Measurements from ENCODE around the gene ENTHD1. TPM values are rescaled to one million over a fixed set of nuclear protein-coding genes. Genes with fewer than 3 reads are reported as not detected.

ENTHD1 gene
- total and polyA plus RNA-seq, 12 donors, result 0.09 TPM; not detected in 11

GRCh38 chr22:39715778-39716495 lies 177.6 kb downstream of the ENTHD1 start:
- WGBS, 2 donors, result 78 to 80% methylated on average over 25 of the region's 25 CpGs
- H3K4me3 ChIP-seq, result no peak overlapping the region
- peaks cover 0 to 3% (median 0%) of the 10 kb centered on the region in 9 donors for H3K4me1 ChIP-seq
- intact Hi-C loops (cut with DNase I), result loop anchor here in 1 of 10 donors (10.0 kb wide), 1 partner anchor 309 kb away; no protein-coding TSS in a partner anchor
- DNase-seq, result no peak
- peak in 1 of 8 donors; percentile 28 for ATAC-seq
- no peak overlapping the region for H3K27ac ChIP-seq
- TF ChIP-seq, protein P1, sequence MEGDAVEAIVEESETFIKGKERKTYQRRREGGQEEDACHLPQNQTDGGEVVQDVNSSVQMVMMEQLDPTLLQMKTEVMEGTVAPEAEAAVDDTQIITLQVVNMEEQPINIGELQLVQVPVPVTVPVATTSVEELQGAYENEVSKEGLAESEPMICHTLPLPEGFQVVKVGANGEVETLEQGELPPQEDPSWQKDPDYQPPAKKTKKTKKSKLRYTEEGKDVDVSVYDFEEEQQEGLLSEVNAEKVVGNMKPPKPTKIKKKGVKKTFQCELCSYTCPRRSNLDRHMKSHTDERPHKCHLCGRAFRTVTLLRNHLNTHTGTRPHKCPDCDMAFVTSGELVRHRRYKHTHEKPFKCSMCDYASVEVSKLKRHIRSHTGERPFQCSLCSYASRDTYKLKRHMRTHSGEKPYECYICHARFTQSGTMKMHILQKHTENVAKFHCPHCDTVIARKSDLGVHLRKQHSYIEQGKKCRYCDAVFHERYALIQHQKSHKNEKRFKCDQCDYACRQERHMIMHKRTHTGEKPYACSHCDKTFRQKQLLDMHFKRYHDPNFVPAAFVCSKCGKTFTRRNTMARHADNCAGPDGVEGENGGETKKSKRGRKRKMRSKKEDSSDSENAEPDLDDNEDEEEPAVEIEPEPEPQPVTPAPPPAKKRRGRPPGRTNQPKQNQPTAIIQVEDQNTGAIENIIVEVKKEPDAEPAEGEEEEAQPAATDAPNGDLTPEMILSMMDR (IDR thresholded peaks at IDR 0.05), result no peak
- H3K27me3 ChIP-seq, result peaks cover 0 to 52% (median 28%) of the 10 kb centered on the region in 7 donors
- no peaks in the 10 kb centered on the region for H3K36me3 ChIP-seq
- H3K9me3 ChIP-seq, result no peaks in the 10 kb centered on the region

DNA sequence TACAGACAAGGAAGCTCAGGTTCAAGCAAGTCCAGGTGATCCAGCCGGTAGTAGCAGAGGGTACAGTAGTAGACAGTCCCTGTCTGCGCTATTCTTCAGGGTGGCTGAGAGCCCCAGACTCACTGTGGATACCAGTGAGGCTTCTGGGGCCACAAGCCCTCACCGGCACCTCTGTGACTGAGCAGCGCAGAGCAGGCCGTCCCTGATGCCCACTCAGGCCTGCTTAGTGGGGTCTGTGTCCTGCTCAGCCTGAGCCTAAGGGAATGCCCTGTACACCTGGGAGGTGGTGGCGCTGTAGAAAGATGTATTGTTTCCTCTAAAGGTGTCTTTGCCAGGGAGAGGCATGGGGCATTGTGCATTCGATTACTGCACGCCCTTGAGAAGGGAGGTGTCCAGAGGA lies 179.2 kb downstream of the ENTHD1 start:
- no peak overlapping the region for H3K27ac ChIP-seq
- H3K4me3 ChIP-seq, result no peak overlapping the region
- TF ChIP-seq, protein P1 (IDR thresholded peaks at IDR 0.05), result no peak
- intact Hi-C loops (cut with DNase I), result loop anchor here in 1 of 10 donors (10.0 kb wide), 1 partner anchor 310 kb away; no protein-coding TSS in a partner anchor
- WGBS, 2 donors, result 90 to 97% methylated on average over 8 of the region's 8 CpGs
- DNase-seq (no peak), ATAC-seq (no peak)
- no peaks in the 10 kb centered on the region for H3K9me3 ChIP-seq
- peaks cover 0 to 10% (median 0%) of the 10 kb centered on the region in 9 donors for H3K4me1 ChIP-seq
- H3K27me3 ChIP-seq, result peaks cover 0 to 48% (median 23%) of the 10 kb centered on the region in 7 donors
- no peaks in the 10 kb centered on the region for H3K36me3 ChIP-seq

- peaks cover 0 to 52% (median 20%) of the 10 kb centered on the region in 7 donors for H3K27me3 ChIP-seq
- H3K9me3 ChIP-seq, result no peaks in the 10 kb centered on the region
- intact Hi-C loops (cut with DNase I), result loop anchor here in 1 of 10 donors (10.0 kb wide), 1 partner anchor 311 kb away; no protein-coding TSS in a partner anchor
- TF ChIP-seq, protein P1 (IDR thresholded peaks at IDR 0.05), result no peak
- no peaks in the 10 kb centered on the region for H3K36me3 ChIP-seq
- H3K4me1 ChIP-seq, result peaks cover 0 to 10% (median 0%) of the 10 kb centered on the region in 9 donors
- DNase-seq (no peak), ATAC-seq (no peak)
- H3K27ac ChIP-seq, result no peak overlapping the region
- 81 to 82% methylated on average over 10 of the region's 10 CpGs for WGBS, 2 donors
- H3K4me3 ChIP-seq, result no peak overlapping the region
Measured at GRCh38 chr22:39713799-39714290, 179.7 kb downstream of the ENTHD1 start.

- Histone ChIP-seq H3K4me3 (no peak overlapping the region), H3K9me3 (no peaks in the 10 kb centered on the region), H3K4me1 (peaks cover 0 to 10% (median 0%) of the 10 kb centered on the region in 9 donors), H3K36me3 (no peaks in the 10 kb centered on the region), H3K27ac (no peak overlapping the region), H3K27me3 (peaks cover 0 to 61% (median 20%) of the 10 kb centered on the region in 7 donors)
- WGBS, 2 donors, result 60 to 63% methylated on average over 18 of the region's 18 CpGs
- intact Hi-C loops (cut with DNase I), result loop anchor here in 1 of 10 donors (10.0 kb wide), 1 partner anchor 312 kb away; no protein-coding TSS in a partner anchor
- DNase-seq (no peak), ATAC-seq (no peak)
- TF ChIP-seq, protein P1 (IDR thresholded peaks at IDR 0.05), result no peak
Measured at GRCh38 chr22:39712751-39713525, 180.6 kb downstream of the ENTHD1 start.

Measured in heart right ventricle (tissue), 16 donors.